ENCODE measurements around the gene KCND3. TPM values are rescaled to one million over a fixed set of nuclear protein-coding genes. Genes with fewer than 3 reads are reported as not detected.

The KCND3 gene
- total and polyA plus RNA-seq, 8 donors = 2.5 to 18.6 (median 6.9) TPM

GRCh38 chr1:111963985-111964738 is 25.3 kb downstream of the KCND3 start:
- intact Hi-C loops (cut with DNase I) = no loop called here
- DNase-seq (no peak), ATAC-seq (no peak), FAIRE-seq (no peak)
- TF ChIP-seq CTCF (IDR thresholded peaks at IDR 0.05) = no peak
- no peaks in the 10 kb centered on the region for H3K27me3 ChIP-seq
- WGBS, 2 donors = 53 to 60% methylated on average over 5 of the region's 5 CpGs
- no peaks in the 10 kb centered on the region for H3K36me3 ChIP-seq
- no peaks in the 10 kb centered on the region for H3K4me1 ChIP-seq
- H3K4me3 ChIP-seq = no peak overlapping the region
- H3K27ac ChIP-seq = no peak overlapping the region
- no peaks in the 10 kb centered on the region for H3K9me3 ChIP-seq

- TF ChIP-seq CTCF (IDR thresholded peaks at IDR 0.05) = no peak
- FAIRE-seq (no peak), ATAC-seq (no peak), DNase-seq (no peak)
- H3K9me3 ChIP-seq = no peaks in the 10 kb centered on the region
- WGBS, 2 donors = 82 to 86% methylated on average over 11 of the region's 11 CpGs
- no peak overlapping the region for H3K27ac ChIP-seq
- no peaks in the 10 kb centered on the region for H3K36me3 ChIP-seq
- H3K4me1 ChIP-seq = no peaks in the 10 kb centered on the region
- intact Hi-C loops (cut with DNase I) = no loop called here
- no peak overlapping the region for H3K4me3 ChIP-seq
- H3K27me3 ChIP-seq = no peaks in the 10 kb centered on the region
Measured at GRCh38 chr1:111961773-111962565, 27.5 kb downstream of the KCND3 start.

GRCh38 chr1:111961016-111961415 is 28.5 kb downstream of the KCND3 start:
- Histone ChIP-seq H3K9me3 (no peaks in the 10 kb centered on the region), H3K4me1 (no peaks in the 10 kb centered on the region), H3K4me3 (no peak overlapping the region), H3K27ac (no peak overlapping the region), H3K36me3 (no peaks in the 10 kb centered on the region), H3K27me3 (no peaks in the 10 kb centered on the region)
- intact Hi-C loops (cut with DNase I) = no loop called here
- no peak for TF ChIP-seq CTCF (IDR thresholded peaks at IDR 0.05)
- DNase-seq (no peak), ATAC-seq (peak in 1 of 4 donors; percentile 18), FAIRE-seq (no peak)
- WGBS, 2 donors = 72 to 74% methylated on average over 8 of the region's 8 CpGs

- Histone ChIP-seq H3K9me3 (no peaks in the 10 kb centered on the region), H3K4me3 (no peak overlapping the region), H3K36me3 (no peaks in the 10 kb centered on the region), H3K27ac (no peak overlapping the region), H3K4me1 (no peaks in the 10 kb centered on the region), H3K27me3 (no peaks in the 10 kb centered on the region)
- FAIRE-seq (no peak), DNase-seq (no peak), ATAC-seq (no peak)
- WGBS, 2 donors = 84 to 89% methylated on average over 4 of the region's 4 CpGs
- intact Hi-C loops (cut with DNase I) = no loop called here
- TF ChIP-seq CTCF (IDR thresholded peaks at IDR 0.05) = no peak
Measured at GRCh38 chr1:111959436-111959835, 30.0 kb downstream of the KCND3 start.

- intact Hi-C loops (cut with DNase I) = no loop called here
- Histone ChIP-seq H3K27me3 (no peaks in the 10 kb centered on the region), H3K4me1 (no peaks in the 10 kb centered on the region), H3K27ac (no peak overlapping the region), H3K36me3 (no peaks in the 10 kb centered on the region), H3K9me3 (no peaks in the 10 kb centered on the region), H3K4me3 (no peak overlapping the region)
- no peak for FAIRE-seq
- no peak for DNase-seq
- WGBS, 2 donors = 85 to 93% methylated on average over 6 of the region's 6 CpGs
- ATAC-seq = no peak
- TF ChIP-seq CTCF (IDR thresholded peaks at IDR 0.05) = no peak
Measured at GRCh38 chr1:111958851-111959250, 30.6 kb downstream of the KCND3 start.

Data from pancreas (tissue), 10 donors.